Stimulated activated CD8-positive, alpha-beta memory T cell treated with anti-CD3 and anti-CD28 coated beads, Interleukin-15, amount 100 ng/mL, for 48 hours (primary cell): ENCODE data around the gene IRF9.

Experiments
- DNase-seq, 2 donors: peaks; one replicate each; pipeline ENCODE4 v3.0.0-alpha.2; 2020; ENCODE audit warnings: low read depth in 2 of 2

Gene IRF9

DNA sequence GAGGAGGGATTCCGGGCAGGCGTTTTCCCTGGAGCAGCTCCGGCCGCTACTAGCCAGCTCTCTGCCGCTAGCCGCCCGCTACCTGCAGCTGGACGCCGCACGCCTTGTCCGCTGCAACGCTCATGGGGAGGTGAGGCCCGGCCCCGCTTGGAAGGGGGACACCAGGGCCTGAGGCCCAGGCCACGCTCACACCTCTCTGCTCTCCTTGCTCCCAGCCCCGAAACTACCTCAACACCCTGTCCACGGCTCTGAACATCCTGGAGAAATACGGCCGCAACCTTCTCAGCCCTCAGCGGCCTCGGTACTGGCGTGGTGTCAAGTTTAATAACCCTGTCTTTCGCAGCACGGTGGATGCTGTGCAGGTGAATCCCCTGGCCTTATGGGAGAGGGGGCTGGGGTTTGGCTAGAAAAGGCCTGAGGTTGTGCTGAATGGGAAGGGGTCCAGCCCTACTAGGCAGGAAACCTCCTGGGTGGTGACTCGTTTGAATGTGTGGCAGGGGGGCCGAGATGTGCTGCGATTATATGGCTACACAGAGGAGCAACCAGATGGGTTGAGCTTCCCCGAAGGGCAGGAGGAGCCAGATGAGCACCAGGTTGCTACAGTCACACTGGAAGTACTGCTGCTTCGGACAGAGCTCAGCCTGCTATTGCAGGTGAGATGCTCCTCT is 13.2 kb upstream of the IRF9 start:
- DNase-seq: no peak

GRCh38 chr14:24149302-24149969 is 11.6 kb upstream of the IRF9 start:
- DNase-seq: no peak

GRCh38 chr14:24150061-24150460 is 11.0 kb upstream of the IRF9 start:
- no peak for DNase-seq

GRCh38 chr14:24150567-24150966 is 10.5 kb upstream of the IRF9 start:
- no peak for DNase-seq

DNA sequence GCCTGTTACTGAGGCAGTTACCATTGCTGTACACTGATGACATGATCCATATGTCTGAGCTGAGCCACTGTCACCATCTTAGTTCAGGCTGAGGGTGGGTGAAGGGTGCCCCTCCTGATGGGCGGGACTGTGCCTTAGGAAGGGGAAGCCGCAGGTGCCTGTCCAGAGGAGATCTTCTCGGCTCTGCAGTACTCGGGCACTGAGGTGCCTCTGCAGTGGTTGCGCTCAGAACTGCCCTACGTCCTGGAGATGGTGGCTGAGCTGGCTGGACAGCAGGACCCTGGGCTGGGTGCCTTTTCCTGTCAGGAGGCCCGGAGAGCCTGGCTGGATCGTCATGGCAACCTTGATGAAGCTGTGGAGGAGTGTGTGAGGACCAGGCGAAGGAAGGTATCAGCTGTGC is 10.1 kb upstream of the IRF9 start:
- no peak for DNase-seq

- no peak for DNase-seq
Measured at GRCh38 chr14:24151404-24152080, 9.5 kb upstream of the IRF9 start.

- no peak for DNase-seq
Measured at GRCh38 chr14:24155100-24155499, 6.0 kb upstream of the IRF9 start.

GRCh38 chr14:24156840-24157239 is 4.2 kb upstream of the IRF9 start:
- DNase-seq: no peak

DNA sequence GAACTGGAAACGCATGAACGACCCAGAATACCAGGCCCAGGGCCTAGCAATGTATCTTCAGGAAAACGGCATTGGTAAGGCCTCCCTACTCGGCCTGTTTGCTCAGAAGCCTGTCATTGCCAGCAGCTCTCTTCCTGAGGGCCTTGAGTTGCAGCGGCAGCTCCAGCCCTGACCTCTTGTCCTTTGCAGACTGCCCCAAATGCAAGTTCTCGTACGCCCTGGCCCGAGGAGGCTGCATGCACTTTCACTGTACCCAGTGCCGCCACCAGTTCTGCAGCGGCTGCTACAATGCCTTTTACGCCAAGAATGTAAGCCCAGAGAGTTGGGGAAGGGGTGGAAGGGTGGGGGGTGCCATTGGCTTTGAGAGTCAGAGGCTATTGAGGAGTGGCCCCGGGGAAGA is 3.7 kb upstream of the IRF9 start:
- DNase-seq: no peak

- DNase-seq: no peak
Measured at GRCh38 chr14:24159777-24160498, 1.1 kb upstream of the IRF9 start.

DNA sequence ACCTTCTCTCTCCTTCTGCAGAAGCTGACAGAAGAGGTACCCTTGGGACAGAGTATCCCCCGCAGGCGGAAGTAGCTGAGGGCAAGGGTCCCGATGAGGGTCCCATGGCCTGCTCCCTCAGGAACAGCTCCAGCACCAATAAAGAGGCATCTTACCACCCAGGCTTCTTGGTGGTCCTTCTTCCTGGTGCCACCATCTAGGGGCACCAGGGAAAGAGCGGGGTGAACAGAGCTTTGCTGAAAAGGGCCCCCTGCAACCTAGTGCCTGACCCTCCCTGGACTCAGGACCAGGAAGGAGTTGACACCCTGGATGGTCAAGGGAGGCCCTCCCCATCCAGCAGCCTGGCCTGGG is 591 bp upstream of the IRF9 start:
- no peak for DNase-seq

DNA sequence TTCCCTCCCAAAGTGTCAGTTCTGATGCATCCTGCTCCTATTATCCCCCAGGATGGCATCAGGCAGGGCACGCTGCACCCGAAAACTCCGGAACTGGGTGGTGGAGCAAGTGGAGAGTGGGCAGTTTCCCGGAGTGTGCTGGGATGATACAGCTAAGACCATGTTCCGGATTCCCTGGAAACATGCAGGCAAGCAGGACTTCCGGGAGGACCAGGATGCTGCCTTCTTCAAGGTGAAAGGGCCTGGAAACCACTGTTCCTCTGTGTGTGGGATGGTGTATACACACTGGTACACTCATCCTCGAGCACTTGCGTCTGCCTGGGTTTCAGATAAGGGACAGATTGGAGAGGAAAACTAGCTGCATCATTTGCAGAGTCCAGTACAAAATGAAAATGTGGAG is 1.0 kb downstream of the IRF9 start:
- DNase-seq: no peak

GRCh38 chr14:24164518-24164991 is 3.5 kb downstream of the IRF9 start:
- DNase-seq: no peak

DNA sequence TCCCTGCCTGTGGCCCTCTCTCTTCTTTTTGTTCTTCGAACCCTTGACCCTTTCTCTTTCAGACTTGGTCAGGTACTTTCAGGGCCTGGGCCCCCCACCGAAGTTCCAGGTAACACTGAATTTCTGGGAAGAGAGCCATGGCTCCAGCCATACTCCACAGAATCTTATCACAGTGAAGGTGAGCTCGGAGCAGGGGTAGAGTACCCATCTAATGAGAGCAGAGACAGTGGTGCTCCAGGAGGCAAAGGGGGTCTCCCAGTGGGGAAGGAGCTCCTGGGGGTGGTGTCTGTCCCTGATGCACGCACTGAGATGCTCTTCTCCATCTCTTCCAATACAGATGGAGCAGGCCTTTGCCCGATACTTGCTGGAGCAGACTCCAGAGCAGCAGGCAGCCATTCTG is 4.7 kb downstream of the IRF9 start:
- DNase-seq: no peak

GRCh38 chr14:24167469-24168114 is 6.5 kb downstream of the IRF9 start:
- no peak for DNase-seq

GRCh38 chr14:24171422-24172260 is 10.6 kb downstream of the IRF9 start, which contains the start of gene REC8:
Gene REC8 (plus strand): TSS chr14:24172080. CDS start chr14:24172553, 473 bp downstream.
- DNase-seq: peak; percentile 58 to 79

DNA sequence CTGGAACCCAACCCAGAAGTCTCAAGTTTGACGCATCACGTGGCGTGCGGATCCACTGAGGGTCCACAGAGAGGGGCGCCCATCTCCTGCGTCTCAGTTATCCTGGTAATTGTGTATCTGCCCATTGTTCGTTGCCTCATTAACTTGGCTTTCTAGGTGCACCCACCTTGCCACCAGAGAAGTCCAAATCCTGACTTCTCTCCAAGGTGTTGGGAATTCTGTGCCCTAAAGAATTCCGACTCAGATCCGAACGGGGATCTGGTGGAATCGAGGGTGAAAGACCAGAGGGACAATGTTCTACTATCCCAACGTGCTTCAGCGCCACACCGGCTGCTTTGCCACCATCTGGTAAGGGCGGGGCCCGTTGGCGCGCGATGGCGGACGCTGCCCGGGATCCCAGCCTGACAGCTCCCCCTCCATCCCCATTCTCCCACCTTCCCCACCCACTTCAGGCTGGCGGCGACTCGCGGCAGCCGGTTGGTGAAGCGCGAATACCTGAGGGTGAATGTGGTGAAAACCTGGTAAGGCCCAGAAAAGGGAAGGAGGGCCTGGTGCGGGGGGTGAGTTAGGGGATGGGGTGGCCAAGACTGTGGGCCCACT is 11.3 kb downstream of the IRF9 start:
- DNase-seq: no peak

- no peak for DNase-seq
Measured at GRCh38 chr14:24172871-24173281, 11.8 kb downstream of the IRF9 start.

DNA sequence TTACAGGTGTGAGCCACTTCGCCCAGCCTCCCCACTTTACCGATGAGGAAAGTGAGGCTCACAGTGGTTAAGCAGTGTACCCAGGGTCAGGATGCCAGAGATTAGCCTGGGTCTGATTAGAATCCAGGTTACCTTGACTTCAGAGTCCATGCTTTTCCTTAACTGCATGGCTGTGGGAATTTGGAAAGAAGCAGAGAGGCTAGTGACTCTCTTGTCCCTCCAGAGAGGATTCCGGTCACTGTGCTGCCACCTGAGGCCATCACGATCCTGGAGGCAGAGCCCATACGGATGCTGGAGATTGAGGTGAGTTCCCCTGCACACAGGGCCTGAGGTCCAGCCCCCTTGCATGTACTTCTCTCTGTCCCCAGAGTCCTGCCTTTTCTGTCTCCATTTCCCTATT is 15.5 kb downstream of the IRF9 start:
- DNase-seq: no peak

DNA sequence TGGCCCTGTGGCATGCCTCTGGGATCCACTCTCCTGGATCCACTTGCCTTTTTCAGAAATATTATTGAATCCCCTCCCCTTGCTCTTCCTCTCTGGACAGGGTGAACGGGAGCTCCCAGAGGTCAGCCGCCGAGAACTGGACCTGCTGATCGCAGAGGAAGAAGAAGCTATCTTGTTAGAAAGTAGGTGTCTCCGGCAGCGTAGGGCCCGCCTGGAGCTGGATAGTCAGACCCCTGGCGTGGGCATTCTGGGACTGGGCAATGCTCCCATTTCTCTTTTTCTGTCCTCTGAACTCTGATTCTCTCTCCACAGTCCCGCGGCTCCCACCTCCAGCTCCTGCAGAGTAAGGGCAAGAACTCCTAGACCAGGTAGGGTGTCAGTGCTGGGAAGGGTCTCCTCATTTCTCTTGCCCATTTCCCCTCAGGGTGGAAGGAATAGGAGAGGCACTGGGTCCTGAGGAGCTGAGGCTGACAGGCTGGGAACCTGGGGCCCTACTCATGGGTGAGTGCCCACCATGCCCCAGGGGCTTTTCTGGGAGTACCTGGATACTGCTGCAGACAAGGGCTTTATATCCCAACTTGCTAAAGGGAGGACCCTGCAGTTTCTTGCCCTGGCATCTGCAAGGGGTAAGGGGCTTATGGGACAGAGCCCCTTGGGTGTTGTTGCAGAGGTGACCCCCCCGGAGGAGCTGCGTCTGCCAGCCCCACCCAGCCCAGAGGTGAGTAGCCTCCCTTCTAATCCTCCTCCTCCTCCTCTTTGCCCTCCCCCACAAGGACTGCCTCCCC is 16.2 kb downstream of the IRF9 start:
- no peak for DNase-seq
